HFF-Myc (cell line): ENCODE results near the gene RHBDL1.

ENCODE experiments used
- DNase-seq: peaks from one replicate; pipeline ENCODE4 v3.0.0-alpha.2; 2011; ENCODE audit warnings: low read depth; ENCODE audit errors: extremely low read depth
- H3K4me3 ChIP-seq: replicated peaks from 2 replicates; pipeline ENCODE4 v1.5.1; 2011; ENCODE audit warnings: low read depth, mild to moderate bottlenecking, control low read depth, low read length
- TF ChIP-seq, protein P1 (sequence below): IDR thresholded peaks from 2 replicates; pipeline ENCODE4 v1.5.1; 2012; ENCODE audit warnings: mild to moderate bottlenecking, low read depth, low read length, control low read depth; ENCODE audit errors: missing control alignments

The RHBDL1 gene

DNA sequence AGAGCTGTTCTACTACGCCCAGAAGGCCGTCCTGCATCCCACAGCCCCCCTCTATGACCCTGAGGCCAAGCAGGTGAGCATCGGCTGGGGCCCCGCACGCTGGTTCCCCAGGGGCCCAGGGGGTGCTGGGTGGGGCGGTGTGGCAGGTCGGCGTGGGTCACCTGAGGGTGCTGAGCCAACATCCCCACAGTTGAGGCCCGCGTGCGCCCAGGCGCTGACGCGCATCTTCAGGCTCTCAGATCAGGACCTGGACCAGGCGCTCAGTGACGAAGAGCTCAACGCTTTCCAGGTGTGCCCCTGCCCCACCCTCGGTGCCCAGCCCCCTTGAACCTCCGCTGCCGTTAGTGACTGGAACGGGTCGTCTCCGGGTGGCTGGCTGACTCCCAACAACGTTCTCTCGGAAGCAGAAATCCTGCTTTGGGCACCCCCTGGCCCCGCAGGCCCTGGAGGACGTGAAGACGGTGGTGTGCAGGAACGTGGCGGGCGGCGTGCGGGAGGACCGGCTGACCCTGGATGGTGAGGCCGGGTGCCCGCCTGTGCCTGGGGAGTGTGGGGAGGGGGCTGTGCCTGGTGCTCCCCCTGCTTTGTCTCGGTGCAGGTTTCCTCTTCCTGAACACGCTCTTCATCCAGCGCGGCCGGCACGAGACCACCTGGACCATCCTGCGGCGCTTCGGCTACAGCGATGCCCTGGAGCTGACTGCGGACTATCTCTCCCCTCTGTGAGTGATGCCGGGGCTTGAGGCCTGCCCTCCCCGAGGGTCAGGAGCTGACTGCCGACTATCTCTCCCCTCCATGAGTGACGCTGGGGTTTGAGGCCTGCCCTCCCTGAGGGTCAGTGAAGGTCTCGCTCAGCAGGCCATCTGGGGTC lies 4.8 kb upstream of the RHBDL1 start:
- no peak overlapping the region for H3K4me3 ChIP-seq
- TF ChIP-seq, protein P1, sequence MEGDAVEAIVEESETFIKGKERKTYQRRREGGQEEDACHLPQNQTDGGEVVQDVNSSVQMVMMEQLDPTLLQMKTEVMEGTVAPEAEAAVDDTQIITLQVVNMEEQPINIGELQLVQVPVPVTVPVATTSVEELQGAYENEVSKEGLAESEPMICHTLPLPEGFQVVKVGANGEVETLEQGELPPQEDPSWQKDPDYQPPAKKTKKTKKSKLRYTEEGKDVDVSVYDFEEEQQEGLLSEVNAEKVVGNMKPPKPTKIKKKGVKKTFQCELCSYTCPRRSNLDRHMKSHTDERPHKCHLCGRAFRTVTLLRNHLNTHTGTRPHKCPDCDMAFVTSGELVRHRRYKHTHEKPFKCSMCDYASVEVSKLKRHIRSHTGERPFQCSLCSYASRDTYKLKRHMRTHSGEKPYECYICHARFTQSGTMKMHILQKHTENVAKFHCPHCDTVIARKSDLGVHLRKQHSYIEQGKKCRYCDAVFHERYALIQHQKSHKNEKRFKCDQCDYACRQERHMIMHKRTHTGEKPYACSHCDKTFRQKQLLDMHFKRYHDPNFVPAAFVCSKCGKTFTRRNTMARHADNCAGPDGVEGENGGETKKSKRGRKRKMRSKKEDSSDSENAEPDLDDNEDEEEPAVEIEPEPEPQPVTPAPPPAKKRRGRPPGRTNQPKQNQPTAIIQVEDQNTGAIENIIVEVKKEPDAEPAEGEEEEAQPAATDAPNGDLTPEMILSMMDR, result no peak
- no peak for DNase-seq

DNA sequence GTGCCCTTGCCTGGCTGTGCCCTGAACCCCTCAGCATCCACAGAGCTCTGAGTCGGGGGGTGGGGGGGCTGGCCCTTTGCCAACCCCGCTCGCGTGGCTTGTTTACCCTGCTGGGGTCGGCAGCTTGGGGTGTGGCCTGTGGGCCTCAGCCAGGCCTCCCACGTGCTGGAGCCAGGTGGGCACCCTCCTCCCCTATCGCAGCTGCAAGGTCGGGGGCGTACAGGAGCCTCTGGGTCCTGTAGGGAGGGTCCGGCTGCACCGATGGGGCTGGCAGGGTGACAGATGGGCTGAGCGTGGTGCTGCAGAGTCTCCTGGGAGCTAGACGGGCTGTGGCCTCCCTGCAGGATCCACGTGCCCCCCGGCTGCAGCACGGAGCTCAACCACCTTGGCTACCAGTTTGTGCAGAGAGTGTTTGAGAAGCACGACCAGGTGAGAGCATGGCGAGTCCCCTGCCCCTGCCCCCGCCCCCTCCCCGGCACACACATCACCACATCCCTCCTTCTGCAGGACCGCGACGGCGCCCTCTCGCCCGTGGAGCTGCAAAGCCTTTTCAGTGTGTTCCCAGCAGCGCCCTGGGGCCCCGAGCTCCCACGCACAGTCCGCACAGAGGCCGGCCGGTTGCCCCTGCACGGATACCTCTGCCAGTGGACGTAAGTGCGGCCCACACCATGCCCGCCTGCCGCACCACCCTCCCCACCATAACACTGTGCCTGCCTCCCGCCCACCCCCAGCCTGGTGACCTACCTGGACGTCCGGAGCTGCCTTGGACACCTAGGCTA lies 3.9 kb upstream of the RHBDL1 start:
- no peak overlapping the region for H3K4me3 ChIP-seq
- TF ChIP-seq, protein P1, result no peak
- DNase-seq, result no peak

DNA sequence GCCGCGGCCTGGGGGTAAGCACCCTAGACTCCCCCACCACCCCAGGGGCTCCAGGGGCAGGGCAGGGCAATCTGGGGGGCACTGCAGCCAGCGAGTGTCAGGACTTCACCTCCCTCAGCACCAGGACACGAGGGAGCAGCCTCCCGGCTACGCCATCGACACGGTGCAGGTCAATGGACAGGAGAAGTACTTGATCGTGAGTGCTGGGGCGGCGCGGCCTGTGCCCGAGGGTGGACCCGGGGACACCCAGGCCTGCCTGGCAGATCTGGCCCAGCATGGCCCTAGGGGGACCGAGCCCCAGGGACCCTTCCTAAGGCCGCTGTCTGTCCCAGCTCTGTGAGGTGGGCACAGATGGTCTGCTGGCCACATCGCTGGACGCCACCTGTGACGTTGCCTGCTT lies 3.1 kb upstream of the RHBDL1 start:
- H3K4me3 ChIP-seq, result no peak overlapping the region
- no peak for DNase-seq
- TF ChIP-seq, protein P1, result no peak

DNA sequence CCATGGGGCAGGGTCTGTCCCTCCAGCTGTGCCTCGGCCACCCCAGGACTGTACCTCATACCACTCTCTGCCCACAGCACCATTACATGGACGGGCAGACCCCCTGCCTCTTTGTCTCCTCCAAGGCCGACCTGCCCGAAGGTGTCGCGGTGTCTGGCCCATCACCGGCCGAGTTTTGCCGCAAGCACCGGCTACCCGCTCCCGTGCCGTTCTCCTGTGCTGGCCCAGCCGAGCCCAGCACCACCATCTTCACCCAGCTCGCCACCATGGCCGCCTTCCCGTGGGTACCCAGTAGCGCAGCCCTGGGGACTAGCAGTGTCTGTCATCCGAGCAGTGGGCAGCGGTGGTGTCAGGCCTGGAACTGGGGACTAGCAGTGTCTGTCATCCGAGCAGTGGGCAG lies 2.6 kb upstream of the RHBDL1 start:
- H3K4me3 ChIP-seq, result no peak overlapping the region
- no peak for DNase-seq
- TF ChIP-seq, protein P1, result no peak

DNA sequence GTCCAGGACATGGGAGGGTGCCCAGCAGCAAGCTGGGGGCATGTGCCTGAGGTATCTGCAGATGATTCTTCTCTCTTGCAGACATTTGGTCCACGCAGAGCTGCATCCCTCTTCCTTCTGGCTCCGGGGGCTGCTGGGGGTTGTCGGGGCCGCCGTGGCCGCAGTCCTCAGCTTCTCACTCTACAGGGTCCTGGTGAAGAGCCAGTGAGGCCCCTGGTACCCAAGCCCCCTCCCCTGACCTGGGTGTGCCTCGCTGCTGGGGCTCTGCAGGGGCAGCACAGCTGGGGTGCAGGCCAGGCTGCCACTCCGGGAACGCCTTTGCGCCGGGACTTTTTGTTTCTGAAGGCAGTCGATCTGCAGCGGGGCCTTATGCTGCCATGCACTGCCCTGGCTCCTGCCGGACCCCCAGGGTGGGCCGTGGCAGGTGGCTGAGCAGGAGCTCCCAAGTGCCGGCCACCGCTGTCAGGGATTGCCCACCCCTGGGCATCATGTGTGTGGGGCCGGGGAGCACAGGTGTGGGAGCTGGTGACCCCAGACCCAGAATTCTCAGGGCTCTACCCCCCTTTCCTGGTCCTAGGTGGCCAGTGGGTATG lies 2.0 kb upstream of the RHBDL1 start:
- no peak for DNase-seq
- TF ChIP-seq, protein P1, result no peak
- H3K4me3 ChIP-seq, result no peak overlapping the region

DNA sequence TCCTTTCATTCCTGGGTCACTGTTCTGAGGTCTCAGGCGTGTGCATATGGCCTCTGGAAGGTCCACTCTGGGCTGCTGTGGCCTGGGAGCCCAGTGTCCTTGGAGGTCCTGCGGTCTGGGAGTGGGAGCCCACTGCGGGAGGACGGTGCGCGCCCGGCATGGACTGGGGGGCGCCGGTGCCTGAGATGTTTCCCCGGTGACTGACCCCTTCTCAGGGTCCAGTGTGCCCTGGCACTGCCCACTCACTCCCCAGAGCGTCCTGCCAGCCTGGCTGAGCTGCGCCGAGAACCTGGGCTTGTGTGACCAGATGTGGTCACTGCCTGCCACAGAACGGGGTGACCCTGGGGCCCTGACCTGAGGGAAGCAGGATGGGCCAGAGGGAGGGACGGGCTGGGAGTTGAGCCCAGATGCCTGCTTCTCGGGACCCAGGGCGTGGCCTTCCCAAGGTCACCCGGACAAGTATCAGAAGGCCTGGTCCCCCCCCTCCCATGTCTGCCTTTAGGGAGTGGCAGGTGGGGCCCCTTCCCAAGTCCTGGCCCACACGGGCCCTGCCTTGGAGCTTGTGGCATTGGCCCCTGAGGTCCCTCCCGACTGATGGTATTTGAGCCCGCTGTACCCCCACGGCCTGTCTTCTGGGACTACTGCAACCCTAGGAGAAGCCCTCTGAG lies 1.1 kb upstream of the RHBDL1 start:
- TF ChIP-seq, protein P1, result no peak
- DNase-seq, result no peak
- no peak overlapping the region for H3K4me3 ChIP-seq
